BLaER1 (cell line): Measurements from ENCODE around the gene GRIN1.
A peak's percentile ranks its signal among the peaks of the same experiment; 100 is the strongest.

Experiments
- H3K27ac ChIP-seq: shearing (Covaris generic); formaldehyde crosslinking; 2 replicates; pipeline ENCODE4 v1.8.1; 2022
- H3K27me3 ChIP-seq: shearing (Covaris generic); formaldehyde crosslinking; 2 replicates; pipeline ENCODE4 v1.8.1; 2022
- H3K36me3 ChIP-seq: shearing (Covaris generic); formaldehyde crosslinking; 2 replicates; pipeline ENCODE4 v1.8.1; 2022
- H3K4me1 ChIP-seq: shearing (Covaris generic); formaldehyde crosslinking; 2 replicates; pipeline ENCODE4 v1.8.1; 2022
- H3K4me2 ChIP-seq: shearing (Covaris generic); formaldehyde crosslinking; 2 replicates; pipeline ENCODE4 v1.8.1; 2022
- H3K4me3 ChIP-seq: shearing (Covaris generic); formaldehyde crosslinking; 2 replicates; pipeline ENCODE4 v1.8.1; 2022
- H3K9ac ChIP-seq: shearing (Covaris generic); formaldehyde crosslinking; 2 replicates; pipeline ENCODE4 v1.8.1; 2022
- H3K9me3 ChIP-seq: shearing (Covaris generic); formaldehyde crosslinking; 2 replicates; pipeline ENCODE4 v1.8.1; 2022
- H4K20me1 ChIP-seq: shearing (Covaris generic); formaldehyde crosslinking; 2 replicates; pipeline ENCODE4 v1.8.1; 2022
- Cebpa-rat ChIP-seq: shearing (Covaris generic); IDR thresholded peaks from 2 replicates; pipeline ENCODE4 v1.8.1; 2022

GRIN1 gene

DNA sequence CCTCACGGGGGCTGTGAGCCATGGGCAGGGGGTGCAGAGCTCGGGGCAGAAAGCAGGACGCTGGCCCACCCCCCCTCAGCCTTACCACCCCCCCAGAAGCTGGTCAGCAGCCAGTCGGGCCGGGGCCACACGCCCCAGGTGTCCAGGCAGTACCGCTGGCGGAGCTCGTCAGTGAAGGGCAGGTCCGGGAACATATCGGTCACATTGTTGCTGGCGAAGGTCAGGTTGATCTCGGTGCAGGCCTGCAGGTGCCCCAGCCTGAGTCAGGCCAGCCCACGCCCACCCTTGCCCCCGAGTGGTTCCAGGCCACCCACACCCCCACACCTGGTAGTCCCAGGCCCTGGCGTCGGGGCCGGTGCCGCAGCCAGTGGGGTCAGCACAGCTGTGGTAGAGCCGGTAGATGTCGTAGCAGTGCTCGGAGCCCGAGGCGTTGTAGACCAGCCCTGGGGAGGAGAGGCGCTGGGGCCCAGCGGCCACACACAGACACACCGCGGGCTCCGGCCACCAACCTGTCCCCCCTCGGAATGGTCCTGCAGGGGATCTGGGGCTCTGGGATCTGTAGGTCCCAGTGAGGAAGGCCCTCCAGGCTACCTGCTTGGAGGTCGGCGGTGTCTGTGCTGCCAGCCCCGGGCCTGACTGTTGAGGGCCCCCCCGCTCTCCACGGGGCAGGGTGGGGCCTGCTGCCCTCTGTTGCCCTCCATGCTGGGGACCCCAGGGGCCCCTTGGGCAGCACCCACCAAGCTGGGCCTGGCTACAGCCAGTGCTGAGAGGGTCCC is 27.0 kb upstream of the GRIN1 start:
- Histone ChIP-seq H3K27ac (no peak overlapping the region), H3K27me3 (no peaks in the 10 kb centered on the region), H3K9ac (no peak overlapping the region), H3K4me2 (no peak overlapping the region), H3K4me3 (no peak overlapping the region), H3K4me1 (peaks cover 37% of the 10 kb centered on the region), H3K9me3 (no peaks in the 10 kb centered on the region), H4K20me1 (peaks cover 65% of the 10 kb centered on the region), H3K36me3 (peaks cover 65% of the 10 kb centered on the region)
- TF ChIP-seq Cebpa-rat, result no peak

DNA sequence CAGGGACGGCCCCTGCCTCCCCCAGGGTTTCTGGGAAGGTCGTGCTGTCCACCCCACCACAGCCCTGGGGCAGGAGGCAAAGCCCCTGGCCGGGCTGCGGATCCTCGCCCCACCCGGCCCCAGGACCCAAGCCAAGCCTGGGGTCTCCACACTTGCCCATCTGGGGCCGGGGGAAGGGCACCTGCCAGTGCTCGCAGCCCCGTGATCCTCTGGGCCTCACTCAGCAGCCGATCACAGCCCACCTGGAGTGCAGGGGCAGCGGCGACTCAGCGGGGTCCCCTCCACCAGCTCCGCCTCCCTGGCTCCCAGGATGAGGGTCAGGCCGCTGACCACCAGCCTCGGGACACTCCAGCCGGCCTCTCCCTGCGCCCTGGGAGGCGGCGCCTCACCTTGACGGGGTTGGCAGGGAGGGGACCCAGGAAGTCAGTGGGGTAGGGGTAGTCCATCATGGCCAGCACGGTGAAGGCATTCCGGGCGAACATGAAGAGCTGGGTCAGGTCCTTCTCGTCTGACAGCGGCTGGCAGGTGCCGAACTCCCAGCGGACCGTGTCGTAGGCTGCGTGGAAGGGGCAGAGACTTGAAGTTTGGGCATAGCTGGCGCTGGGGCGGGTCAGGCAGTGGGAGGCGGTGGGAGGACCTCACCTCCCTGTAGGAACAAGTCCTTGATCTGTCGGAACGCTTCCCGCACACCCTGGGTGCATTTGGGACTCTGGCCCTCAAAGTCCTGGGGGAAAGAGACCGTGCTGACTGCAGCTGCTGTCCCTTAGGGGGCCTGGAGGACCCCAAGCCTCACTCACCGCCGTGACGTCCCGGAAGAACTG is 26.2 kb upstream of the GRIN1 start:
- Histone ChIP-seq H3K9ac (peak overlapping the region; percentile 66; the same call in 1 of the 2 replicates), H3K27ac (peak overlapping the region; percentile 56; the same call in 1 of the 2 replicates), H3K36me3 (peaks cover 57% of the 10 kb centered on the region), H3K27me3 (no peaks in the 10 kb centered on the region), H3K4me1 (peaks cover 45% of the 10 kb centered on the region), H3K9me3 (no peaks in the 10 kb centered on the region), H4K20me1 (peaks cover 57% of the 10 kb centered on the region), H3K4me3 (peak overlapping the region; percentile 76), H3K4me2 (peak overlapping the region; percentile 92)
- no peak for TF ChIP-seq Cebpa-rat

DNA sequence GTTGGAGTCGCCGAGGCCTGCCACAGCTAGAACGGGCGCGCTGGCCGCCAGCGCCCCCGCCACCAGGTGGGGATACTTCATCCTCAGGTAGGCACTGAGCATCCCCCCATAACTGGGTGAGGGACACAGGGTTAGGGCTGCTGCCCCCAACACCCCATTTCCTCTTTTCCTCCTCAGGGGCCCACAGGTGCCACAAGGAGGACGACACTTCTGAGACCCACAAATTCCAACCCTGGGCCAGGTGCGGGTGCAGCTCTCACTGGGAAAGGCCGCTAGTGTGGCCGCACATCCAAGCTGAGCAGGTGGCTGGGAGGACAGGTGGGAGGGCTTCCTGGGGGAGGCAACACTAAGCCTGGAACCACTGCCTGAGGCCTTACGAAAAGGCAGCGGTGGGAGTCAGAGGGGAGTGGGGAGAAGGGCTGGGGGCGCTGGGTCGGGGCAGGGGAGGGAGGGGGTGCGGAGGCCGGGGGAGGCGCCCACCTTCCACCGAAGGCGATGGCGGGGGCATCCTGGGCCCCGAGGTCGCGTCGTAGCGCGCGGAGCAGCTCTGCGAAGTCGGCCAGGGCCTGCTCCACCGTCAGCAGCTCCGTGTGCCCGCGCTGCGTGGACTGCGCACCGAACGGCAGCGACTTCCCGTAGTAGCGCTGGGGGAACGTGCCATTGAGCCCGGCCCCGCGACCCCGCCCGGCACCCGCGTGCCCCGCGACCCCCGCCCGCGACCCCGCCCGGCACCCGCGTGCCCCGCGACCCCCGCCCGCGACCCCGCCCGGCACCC is 25.4 kb upstream of the GRIN1 start:
- Histone ChIP-seq H3K27ac (peak overlapping the region; percentile 56; the same call in 1 of the 2 replicates), H3K4me3 (peak overlapping the region; percentile 76), H3K9me3 (no peaks in the 10 kb centered on the region), H3K36me3 (peaks cover 49% of the 10 kb centered on the region), H4K20me1 (peaks cover 49% of the 10 kb centered on the region), H3K27me3 (no peaks in the 10 kb centered on the region), H3K4me1 (peaks cover 53% of the 10 kb centered on the region), H3K4me2 (peak overlapping the region; percentile 92), H3K9ac (peak overlapping the region; percentile 66; the same call in 1 of the 2 replicates)
- TF ChIP-seq Cebpa-rat, result no peak

DNA sequence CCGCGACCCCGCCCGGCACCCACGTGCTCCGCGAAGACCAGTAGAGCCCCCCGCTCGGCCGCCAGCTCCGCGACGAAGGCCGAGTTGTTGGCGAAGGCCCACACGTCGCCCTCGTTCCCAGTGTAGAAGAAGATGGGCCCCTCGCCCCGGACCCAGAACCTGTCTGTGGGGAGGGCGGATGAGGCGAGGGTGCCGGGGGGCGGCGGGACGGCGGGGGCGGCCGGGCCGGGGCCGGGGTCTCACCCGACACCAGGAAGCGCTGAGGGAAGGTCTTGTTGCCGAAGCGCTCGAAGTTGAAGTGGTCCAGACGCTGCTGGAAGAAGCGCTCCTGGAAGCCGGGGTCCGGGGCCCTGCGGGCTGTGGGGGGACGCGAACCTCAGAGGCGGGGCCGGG is 24.7 kb upstream of the GRIN1 start:
- no peaks in the 10 kb centered on the region for H3K9me3 ChIP-seq
- peak overlapping the region; percentile 85 for H3K9ac ChIP-seq
- H4K20me1 ChIP-seq, result peaks cover 43% of the 10 kb centered on the region
- H3K4me3 ChIP-seq, result peak overlapping the region; percentile 76
- peak overlapping the region; percentile 100 for H3K4me2 ChIP-seq
- H3K4me1 ChIP-seq, result peaks cover 59% of the 10 kb centered on the region
- H3K27me3 ChIP-seq, result no peaks in the 10 kb centered on the region
- TF ChIP-seq Cebpa-rat, result no peak
- peak overlapping the region; percentile 88 for H3K27ac ChIP-seq
- H3K36me3 ChIP-seq, result peaks cover 43% of the 10 kb centered on the region

DNA sequence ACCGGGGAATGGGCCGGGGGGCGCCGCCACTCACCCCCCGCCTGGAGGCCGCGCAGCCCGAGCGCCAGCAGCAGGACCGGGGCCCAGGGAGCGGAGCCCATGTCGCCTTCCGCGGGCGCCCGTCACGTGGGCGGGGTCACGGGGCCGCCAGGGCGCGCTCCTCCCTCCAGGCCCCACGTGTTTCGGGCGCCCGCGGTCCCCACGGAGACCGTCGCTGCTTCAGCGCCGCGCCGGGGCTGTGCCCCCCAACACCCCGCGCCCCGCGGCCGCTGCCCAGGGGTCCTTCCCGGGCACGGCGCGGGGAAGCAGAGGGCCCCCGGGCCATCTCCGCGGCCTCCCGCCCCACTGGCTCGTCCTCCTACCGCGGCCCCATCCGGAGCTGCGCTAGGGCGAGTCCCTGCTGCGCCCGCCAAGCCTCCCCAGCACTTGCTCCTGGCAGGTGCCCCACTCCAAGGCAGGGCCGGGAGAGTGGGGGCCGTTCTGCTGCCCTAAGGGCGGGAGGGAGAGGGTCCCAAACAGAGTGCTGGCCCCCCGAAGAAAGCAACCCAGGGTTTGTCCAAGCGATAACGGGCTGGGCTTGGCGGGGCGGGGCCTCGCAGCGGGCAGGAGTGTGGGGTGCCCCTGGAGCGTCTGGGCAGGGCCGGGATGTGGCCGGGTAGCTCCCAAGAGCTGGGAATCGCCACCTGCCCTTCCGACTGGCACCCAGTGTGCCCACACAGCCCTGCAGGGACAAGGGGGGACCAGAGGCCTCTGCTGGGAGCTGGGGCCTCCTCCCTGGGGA is 24.2 kb upstream of the GRIN1 start, which contains the start of gene DPP7:
Gene DPP7, minus strand, starts transcription at position 121 of the 781 bp plus-strand sequence. Its CDS starts 20 bp downstream, at position 101.
- H4K20me1 ChIP-seq, result peaks cover 37% of the 10 kb centered on the region
- peaks cover 37% of the 10 kb centered on the region for H3K36me3 ChIP-seq
- no peak for TF ChIP-seq Cebpa-rat
- H3K27ac ChIP-seq, result peak within 1 kb of the TSS; percentile 88
- H3K9me3 ChIP-seq, result no peaks in the 10 kb centered on the region
- peaks cover 65% of the 10 kb centered on the region for H3K4me1 ChIP-seq
- no peaks in the 10 kb centered on the region for H3K27me3 ChIP-seq
- H3K4me3 ChIP-seq, result peak within 1 kb of the TSS; percentile 76
- peak within 1 kb of the TSS; percentile 100 for H3K4me2 ChIP-seq
- peak within 1 kb of the TSS; percentile 85 for H3K9ac ChIP-seq

DNA sequence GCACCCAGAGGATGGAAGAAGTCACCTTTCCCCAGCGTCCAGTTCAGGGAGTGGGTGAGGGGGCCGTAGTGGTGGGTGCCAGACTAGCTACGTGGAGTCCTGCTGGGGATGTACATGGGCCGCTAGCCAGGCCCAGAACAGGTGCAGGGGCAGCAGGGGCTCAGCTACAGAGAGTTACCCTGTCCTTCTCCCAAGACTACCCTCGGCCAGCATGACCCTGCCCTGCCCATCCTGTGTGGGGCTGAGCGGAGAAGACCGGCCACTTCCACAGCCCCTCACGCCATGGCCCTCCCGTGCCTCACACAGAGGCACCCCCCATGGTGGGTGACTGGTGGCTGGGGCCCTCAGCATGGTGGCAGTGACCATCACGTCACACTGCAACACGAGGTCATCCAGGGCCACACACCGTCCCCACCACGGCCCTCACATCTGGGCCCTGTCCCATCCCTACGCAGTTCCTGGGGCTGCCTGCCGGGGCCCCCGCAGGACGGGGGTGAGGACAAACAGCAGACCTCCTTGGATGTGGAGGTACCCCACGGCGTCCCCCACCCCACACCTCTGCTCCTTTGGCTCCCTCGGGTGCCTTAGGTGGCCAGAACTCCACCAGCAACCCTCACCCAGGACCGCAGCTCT is 23.4 kb upstream of the GRIN1 start:
- Histone ChIP-seq H3K27ac (peak overlapping the region; percentile 88), H3K9me3 (no peaks in the 10 kb centered on the region), H3K4me1 (peaks cover 72% of the 10 kb centered on the region), H4K20me1 (peaks cover 30% of the 10 kb centered on the region), H3K36me3 (peaks cover 30% of the 10 kb centered on the region), H3K4me2 (peak overlapping the region; percentile 100), H3K27me3 (no peaks in the 10 kb centered on the region), H3K9ac (peak overlapping the region; percentile 85), H3K4me3 (peak overlapping the region; percentile 76)
- no peak for TF ChIP-seq Cebpa-rat

GRCh38 chr9:137116027-137116507 is 22.9 kb upstream of the GRIN1 start:
- Histone ChIP-seq H3K36me3 (peaks cover 24% of the 10 kb centered on the region), H3K4me2 (peak overlapping the region; percentile 100), H3K9me3 (no peaks in the 10 kb centered on the region), H3K4me3 (peak overlapping the region; percentile 76; the same call in 1 of the 2 replicates), H3K27ac (peak overlapping the region; percentile 88), H3K27me3 (no peaks in the 10 kb centered on the region), H4K20me1 (peaks cover 24% of the 10 kb centered on the region), H3K9ac (peak overlapping the region; percentile 85), H3K4me1 (peaks cover 78% of the 10 kb centered on the region)
- TF ChIP-seq Cebpa-rat, result no peak

GRCh38 chr9:137116728-137117127 is 22.2 kb upstream of the GRIN1 start:
- Histone ChIP-seq H3K9ac (peak overlapping the region; percentile 85), H3K27me3 (no peaks in the 10 kb centered on the region), H3K4me3 (no peak overlapping the region), H3K4me1 (peaks cover 81% of the 10 kb centered on the region), H3K4me2 (peak overlapping the region; percentile 100), H3K27ac (peak overlapping the region; percentile 88), H3K9me3 (no peaks in the 10 kb centered on the region), H4K20me1 (peaks cover 18% of the 10 kb centered on the region), H3K36me3 (peaks cover 17% of the 10 kb centered on the region)
- no peak for TF ChIP-seq Cebpa-rat
